GM19099 (cell line): ENCODE data around the gene URB2.

Experiments used
- POLR2A ChIP-seq: IDR thresholded peaks from 3 replicates; pipeline ENCODE4 v1.6.1; 2011; ENCODE audit warnings: low read depth; ENCODE audit not compliant: insufficient read length; ENCODE audit errors: extremely low read depth

Gene URB2

GRCh38 chr1:229625915-229626831 is at the start of gene URB2, which contains the start of gene TAF5L:
Gene URB2, plus strand, starts transcription at chr1:229626247. Its CDS starts 1,387 bp downstream, at chr1:229627634.
Gene TAF5L, minus strand, starts transcription at chr1:229626122. Its CDS starts 11,640 bp downstream, at chr1:229614482.
- peak; percentile 82 for TF ChIP-seq POLR2A

GRCh38 chr1:229578168-229579058 is 47.6 kb upstream of the URB2 start:
- TF ChIP-seq POLR2A = no peak

GRCh38 chr1:229579059-229579673 is 46.9 kb upstream of the URB2 start:
- no peak for TF ChIP-seq POLR2A

GRCh38 chr1:229581485-229581884 is 44.6 kb upstream of the URB2 start:
- no peak for TF ChIP-seq POLR2A

- no peak for TF ChIP-seq POLR2A
These were observed 43.9 kb upstream of the URB2 start for GRCh38 chr1:229582011-229582694.

GRCh38 chr1:229582715-229583114 is 43.3 kb upstream of the URB2 start:
- TF ChIP-seq POLR2A = no peak

- TF ChIP-seq POLR2A = no peak
These were observed 40.7 kb upstream of the URB2 start for GRCh38 chr1:229585338-229585737.

- TF ChIP-seq POLR2A = no peak
These were observed 35.9 kb upstream of the URB2 start for GRCh38 chr1:229590119-229590518.

GRCh38 chr1:229593800-229594199 is 32.2 kb upstream of the URB2 start:
- no peak for TF ChIP-seq POLR2A

GRCh38 chr1:229594227-229595008 is 31.6 kb upstream of the URB2 start:
- no peak for TF ChIP-seq POLR2A

- no peak for TF ChIP-seq POLR2A
These were observed 28.9 kb upstream of the URB2 start for GRCh38 chr1:229596925-229597699.

- TF ChIP-seq POLR2A = no peak
These were observed 28.2 kb upstream of the URB2 start for GRCh38 chr1:229597877-229598276.
